Vagina (tissue), 2 donors: ENCODE results near the gene MAP1LC3C.

ENCODE experiments used
- CTCF ChIP-seq, 3 experiments: fragments of 450-650 bp in 2 of 3; fragments of 200-600 bp in 1 of 3; sonication (generic) in 1 of 3; IDR thresholded peaks; one replicate each; pipeline ENCODE4 v1.5.1; 2017 to 2019; ENCODE audit warnings: antibody characterized with exemption in 3 of 3, mild to moderate bottlenecking in 2 of 3, moderate library complexity in 2 of 3
- POLR2A ChIP-seq, 2 donors: fragments of 450-650 bp; IDR thresholded peaks; one replicate each; pipeline ENCODE4 v1.6.1; 2017; ENCODE audit warnings: antibody characterized with exemption in 2 of 2, mild to moderate bottlenecking in 2 of 2, moderate library complexity in 2 of 2
- POLR2AphosphoS5 ChIP-seq, 2 donors: sonication (generic); formaldehyde crosslinking; IDR thresholded peaks; one replicate each; pipeline ENCODE4 v1.9.0; 2017; ENCODE audit warnings: antibody characterized with exemption in 2 of 2, mild to moderate bottlenecking in 2 of 2, low read depth in 1 of 2; ENCODE audit not compliant: insufficient read depth in 1 of 2

GRCh38 chr1:242011894-242012660, 13.2 kb upstream of the MAP1LC3C start:
- TF ChIP-seq CTCF (IDR thresholded peaks at IDR 0.05) = no peak
- no peak for TF ChIP-seq POLR2A (IDR thresholded peaks at IDR 0.05)
- TF ChIP-seq POLR2AphosphoS5 (IDR thresholded peaks at IDR 0.05; ENCODE audit: insufficient read depth in 1 of 2, low read depth in 1 of 2) = no peak
